HG03457 (cell line): Measurements from ENCODE around the gene MOBP.

Experiments
- ATAC-seq: cut with Tn5 transposase; IDR thresholded peaks from one replicate; pipeline ENCODE4 v1.9.1; 2021; ENCODE audit warnings: moderate number of reproducible peaks; ENCODE audit not compliant: unreplicated experiment

MOBP gene

GRCh38 chr3:39533226-39533625 is 65.7 kb downstream of the MOBP start:
- no peak for ATAC-seq

- no peak for ATAC-seq
These were observed 72.9 kb downstream of the MOBP start for GRCh38 chr3:39540162-39540921.

- ATAC-seq = no peak
These were observed 74.0 kb downstream of the MOBP start for GRCh38 chr3:39541442-39541841.

- no peak for ATAC-seq
These were observed 74.4 kb downstream of the MOBP start for GRCh38 chr3:39541917-39542329.

GRCh38 chr3:39542588-39542988 is 75.1 kb downstream of the MOBP start:
- no peak for ATAC-seq

DNA sequence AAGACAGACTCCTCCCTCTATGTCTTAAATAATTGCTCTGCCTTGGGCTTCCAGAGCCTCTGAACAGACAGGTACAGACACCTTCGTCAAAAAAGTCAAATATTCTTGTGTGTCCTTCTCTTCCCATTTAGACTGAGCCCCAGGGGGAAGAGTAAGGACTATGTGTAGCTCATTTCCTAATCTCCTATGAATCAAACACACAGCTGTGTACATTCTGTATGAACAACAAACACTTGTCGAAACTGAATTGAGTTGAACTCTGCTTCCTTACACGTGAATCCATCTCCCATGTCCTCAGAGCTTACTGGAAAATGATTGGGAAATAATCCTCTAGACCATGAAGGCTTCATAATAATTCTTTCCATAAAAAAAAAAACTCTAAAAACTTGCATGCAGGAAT is 80.8 kb downstream of the MOBP start:
- ATAC-seq = no peak

- ATAC-seq = no peak
These were observed 83.0 kb downstream of the MOBP start for GRCh38 chr3:39550354-39551051.
